HG03575 (cell line): ENCODE measurements around the gene ABCA1.
A peak's percentile ranks its signal among the peaks of the same experiment; 100 is the strongest.

Experiments
- ATAC-seq: cut with Tn5 transposase; IDR thresholded peaks from one replicate; pipeline ENCODE4 v1.9.1; 2021; ENCODE audit not compliant: unreplicated experiment, insufficient number of reproducible peaks, low FRiP score; ENCODE audit errors: extremely low read depth

The ABCA1 gene

GRCh38 chr9:104746798-104747197 is 181.2 kb downstream of the ABCA1 start:
- ATAC-seq: no peak

- ATAC-seq: no peak
Measured at GRCh38 chr9:104746285-104746684, 181.7 kb downstream of the ABCA1 start.

DNA sequence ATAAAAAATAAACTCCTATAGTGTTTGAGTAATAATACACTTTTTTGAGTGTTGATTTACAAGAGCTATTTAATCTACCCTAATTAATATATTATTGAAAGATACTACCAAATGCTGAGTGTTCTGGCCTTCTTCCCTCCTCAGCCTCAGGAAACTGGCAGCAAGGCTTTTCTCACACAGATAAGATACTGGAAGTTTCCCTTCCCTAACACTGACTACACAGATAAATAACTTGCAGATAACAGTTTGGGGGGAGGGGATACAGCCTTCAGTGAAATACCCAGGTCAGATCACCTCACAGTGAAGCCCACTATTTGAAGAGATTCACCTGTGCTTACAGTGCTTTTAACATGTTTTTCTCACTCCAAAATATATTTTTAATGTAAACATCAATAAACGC is 182.1 kb downstream of the ABCA1 start:
- no peak for ATAC-seq

DNA sequence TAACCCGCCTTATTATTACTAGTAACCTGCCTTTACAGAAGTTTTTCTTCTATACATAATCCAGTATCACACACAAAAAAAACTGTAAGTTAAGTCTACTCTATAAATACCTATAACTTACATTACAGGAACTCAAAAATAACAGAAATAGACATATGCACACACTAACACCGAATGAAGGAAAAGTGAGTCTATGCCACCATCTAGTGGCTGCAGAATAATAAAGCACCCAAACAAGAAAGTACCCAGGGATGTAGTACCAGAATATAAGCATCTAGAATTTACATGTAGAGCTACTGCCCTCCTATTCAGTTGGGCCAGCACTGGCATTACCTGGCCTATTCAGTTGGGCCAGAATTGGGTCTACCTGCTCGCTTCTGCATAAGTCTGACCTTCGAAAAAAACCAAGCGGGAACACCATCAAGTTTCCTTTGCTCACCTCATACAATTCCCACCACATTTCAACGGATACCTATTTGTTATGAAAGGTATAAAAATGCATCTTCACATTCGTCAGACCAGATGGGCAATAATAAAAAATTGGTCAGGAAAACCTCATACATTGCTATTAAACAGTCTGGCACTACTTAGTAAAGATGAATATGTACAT is 184.5 kb downstream of the ABCA1 start:
- ATAC-seq: peak; percentile 76

- ATAC-seq: no peak
Measured at GRCh38 chr9:104740621-104741020, 187.3 kb downstream of the ABCA1 start.

GRCh38 chr9:104738452-104738851 is 189.5 kb downstream of the ABCA1 start:
- ATAC-seq: no peak
